ENCODE measurements around the gene SAA4.
"Not testable (repeated sequence)": the region's sequence is repeated elsewhere in the genome, so short reads cannot be mapped to it uniquely, and the experiment has no call there.

Gene SAA4

GRCh38 chr11:18248561-18248960, 12.0 kb upstream of the SAA4 start, which contains the start of gene SAA2:
Gene SAA2 (minus strand): TSS chr11:18248668. CDS start chr11:18248011, 657 bp downstream.
- DNase-seq (ENCODE audit: insufficient read length, low spot score) (no peak), FAIRE-seq (no peak)
- no peak for TF ChIP-seq SPI1 (IDR thresholded peaks at IDR 0.05; ENCODE audit: low read depth, low read length)
- no peak for TF ChIP-seq POLR2AphosphoS5 (IDR thresholded peaks at IDR 0.05; ENCODE audit: low read depth, low read length)
- no peak for TF ChIP-seq PAX5 (IDR thresholded peaks at IDR 0.05; ENCODE audit: insufficient read depth, low read length, severe bottlenecking)
- no peak for TF ChIP-seq POLR2A (IDR thresholded peaks at IDR 0.05; ENCODE audit: low read depth, low read length)
- TF ChIP-seq POU2F2 (IDR thresholded peaks at IDR 0.05; ENCODE audit: low read depth, low read length), result no peak
- no peak for TF ChIP-seq TAF1 (IDR thresholded peaks at IDR 0.05; ENCODE audit: low read depth, low read length)

- not testable (repeated sequence) for DNase-seq (ENCODE audit: insufficient read length, low spot score); FAIRE-seq
Observed at GRCh38 chr11:18247191-18247581, 10.6 kb upstream of the SAA4 start.

- FAIRE-seq, result peak; percentile 99
- not testable (repeated sequence) for DNase-seq (ENCODE audit: insufficient read length, low spot score)
Observed at GRCh38 chr11:18246379-18247190, 10.0 kb upstream of the SAA4 start.

GRCh38 chr11:18245396-18245795, 8.8 kb upstream of the SAA4 start:
- FAIRE-seq (no peak), DNase-seq (ENCODE audit: insufficient read length, low spot score) (no peak)
- TF ChIP-seq POLR2AphosphoS5 (IDR thresholded peaks at IDR 0.05; ENCODE audit: low read depth, low read length) (no peak), TAF1 (IDR thresholded peaks at IDR 0.05; ENCODE audit: low read depth, low read length) (no peak), SPI1 (IDR thresholded peaks at IDR 0.05; ENCODE audit: low read depth, low read length) (no peak), POLR2A (IDR thresholded peaks at IDR 0.05; ENCODE audit: low read depth, low read length) (no peak), POU2F2 (IDR thresholded peaks at IDR 0.05; ENCODE audit: low read depth, low read length) (no peak)

- no peak for TF ChIP-seq POLR2AphosphoS5 (IDR thresholded peaks at IDR 0.05; ENCODE audit: low read depth, low read length)
- no peak for TF ChIP-seq TAF1 (IDR thresholded peaks at IDR 0.05; ENCODE audit: low read depth, low read length)
- peak; percentile 45; the same call in 1 of the 2 replicates for TF ChIP-seq POU2F2 (IDR thresholded peaks at IDR 0.05; ENCODE audit: low read depth, low read length)
Observed at GRCh38 chr11:18243783-18244362, 7.3 kb upstream of the SAA4 start.

GRCh38 chr11:18239655-18240054, 3.1 kb upstream of the SAA4 start:
- FAIRE-seq (no peak), DNase-seq (ENCODE audit: insufficient read length, low spot score) (no peak)
- no peak for TF ChIP-seq SPI1 (IDR thresholded peaks at IDR 0.05; ENCODE audit: low read depth, low read length)
- no peak for TF ChIP-seq TAF1 (IDR thresholded peaks at IDR 0.05; ENCODE audit: low read depth, low read length)
- no peak for TF ChIP-seq POLR2A (IDR thresholded peaks at IDR 0.05; ENCODE audit: low read depth, low read length)
- TF ChIP-seq PAX5 (IDR thresholded peaks at IDR 0.05; ENCODE audit: insufficient read depth, low read length, severe bottlenecking), result no peak
- TF ChIP-seq POLR2AphosphoS5 (IDR thresholded peaks at IDR 0.05; ENCODE audit: low read depth, low read length), result no peak
- TF ChIP-seq POU2F2 (IDR thresholded peaks at IDR 0.05; ENCODE audit: low read depth, low read length), result no peak

More at GRCh38 chr11:18243783-18244362, 7.3 kb upstream of the SAA4 start:
- DNase-seq (ENCODE audit: insufficient read length, low spot score) (no peak), FAIRE-seq (peak; percentile 85)

GRCh38 chr11:18235394-18236334, 938 bp downstream of the SAA4 start:
- DNase-seq (ENCODE audit: insufficient read length, low spot score) (no peak), FAIRE-seq (no peak)
- TF ChIP-seq POU2F2 (IDR thresholded peaks at IDR 0.05; ENCODE audit: low read depth, low read length) (no peak), SPI1 (IDR thresholded peaks at IDR 0.05; ENCODE audit: low read depth, low read length) (no peak), POLR2AphosphoS5 (IDR thresholded peaks at IDR 0.05; ENCODE audit: low read depth, low read length) (no peak), PAX5 (IDR thresholded peaks at IDR 0.05; ENCODE audit: insufficient read depth, low read length, severe bottlenecking) (no peak), TAF1 (IDR thresholded peaks at IDR 0.05; ENCODE audit: low read depth, low read length) (no peak), POLR2A (IDR thresholded peaks at IDR 0.05; ENCODE audit: low read depth, low read length) (no peak)

GRCh38 chr11:18233912-18234311, 2.7 kb downstream of the SAA4 start:
- TF ChIP-seq SPI1 (IDR thresholded peaks at IDR 0.05; ENCODE audit: low read depth, low read length) (no peak), TAF1 (IDR thresholded peaks at IDR 0.05; ENCODE audit: low read depth, low read length) (no peak)
- no peak for FAIRE-seq
- DNase-seq (ENCODE audit: insufficient read length, low spot score), result no peak

GRCh38 chr11:18230859-18231258, 5.7 kb downstream of the SAA4 start:
- DNase-seq (ENCODE audit: insufficient read length, low spot score), result no peak
- TF ChIP-seq PAX5 (IDR thresholded peaks at IDR 0.05; ENCODE audit: insufficient read depth, low read length, severe bottlenecking) (no peak), POLR2A (IDR thresholded peaks at IDR 0.05; ENCODE audit: low read depth, low read length) (no peak), POLR2AphosphoS5 (IDR thresholded peaks at IDR 0.05; ENCODE audit: low read depth, low read length) (no peak), TAF1 (IDR thresholded peaks at IDR 0.05; ENCODE audit: low read depth, low read length) (no peak), SPI1 (IDR thresholded peaks at IDR 0.05; ENCODE audit: low read depth, low read length) (no peak), POU2F2 (IDR thresholded peaks at IDR 0.05; ENCODE audit: low read depth, low read length) (no peak)
- no peak for FAIRE-seq

GRCh38 chr11:18229501-18229900, 7.1 kb downstream of the SAA4 start:
- no peak for FAIRE-seq
- TF ChIP-seq POU2F2 (IDR thresholded peaks at IDR 0.05; ENCODE audit: low read depth, low read length) (no peak), SPI1 (IDR thresholded peaks at IDR 0.05; ENCODE audit: low read depth, low read length) (peak; percentile 89)

More at GRCh38 chr11:18229501-18229900, 7.1 kb downstream of the SAA4 start:
- peak; percentile 38 for DNase-seq (ENCODE audit: insufficient read length, low spot score)
